ENCODE data around the gene XPO5. TPM values are rescaled to one million over a fixed set of nuclear protein-coding genes. Genes with fewer than 3 reads are reported as not detected.

The XPO5 gene
- total RNA-seq, 1 donor, result 29.0 TPM

- no peak for TF ChIP-seq CTCF (IDR thresholded peaks at IDR 0.05; ENCODE audit: insufficient read depth, low read length)
- no peak for DNase-seq (ENCODE audit: low read depth)
Measured at GRCh38 chr6:43497689-43498088, 78.1 kb downstream of the XPO5 start.

GRCh38 chr6:43497129-43497396, 78.8 kb downstream of the XPO5 start:
- no peak overlapping the region for H3K4me3 ChIP-seq (ENCODE audit: low read depth, low read length)
- TF ChIP-seq CTCF (IDR thresholded peaks at IDR 0.05; ENCODE audit: insufficient read depth, low read length), result no peak
- no peak for DNase-seq (ENCODE audit: low read depth)

More at GRCh38 chr6:43497689-43498088, 78.1 kb downstream of the XPO5 start:
- H3K4me3 ChIP-seq (ENCODE audit: low read depth, low read length), result no peak overlapping the region

- no peak overlapping the region for H3K4me3 ChIP-seq (ENCODE audit: low read depth, low read length)
- peak; percentile 45 for DNase-seq (ENCODE audit: low read depth)
- TF ChIP-seq CTCF (IDR thresholded peaks at IDR 0.05; ENCODE audit: insufficient read depth, low read length), result peak; percentile 66
Measured at GRCh38 chr6:43496370-43497128, 79.3 kb downstream of the XPO5 start.

GRCh38 chr6:43495409-43495941, 80.4 kb downstream of the XPO5 start:
- peak; percentile 15 for TF ChIP-seq CTCF (IDR thresholded peaks at IDR 0.05; ENCODE audit: insufficient read depth, low read length)
- no peak overlapping the region for H3K4me3 ChIP-seq (ENCODE audit: low read depth, low read length)
- DNase-seq (ENCODE audit: low read depth), result no peak

- DNase-seq (ENCODE audit: low read depth), result no peak
- H3K4me3 ChIP-seq (ENCODE audit: low read depth, low read length), result no peak overlapping the region
- no peak for TF ChIP-seq CTCF (IDR thresholded peaks at IDR 0.05; ENCODE audit: insufficient read depth, low read length)
Measured at GRCh38 chr6:43494766-43495165, 81.1 kb downstream of the XPO5 start.

- no peak for TF ChIP-seq CTCF (IDR thresholded peaks at IDR 0.05; ENCODE audit: insufficient read depth, low read length)
- H3K4me3 ChIP-seq (ENCODE audit: low read depth, low read length), result no peak overlapping the region
- no peak for DNase-seq (ENCODE audit: low read depth)
Measured at GRCh38 chr6:43494321-43494720, 81.5 kb downstream of the XPO5 start.

- no peak for DNase-seq (ENCODE audit: low read depth)
- no peak for TF ChIP-seq CTCF (IDR thresholded peaks at IDR 0.05; ENCODE audit: insufficient read depth, low read length)
- H3K4me3 ChIP-seq (ENCODE audit: low read depth, low read length), result no peak overlapping the region
Measured at GRCh38 chr6:43493833-43494232, 82.0 kb downstream of the XPO5 start.

Measured in fibroblast of the aortic adventitia (primary cell).